GM23338 (cell line): ENCODE results near the gene ARL6IP4. TPM values are rescaled to one million over a fixed set of nuclear protein-coding genes. Genes with fewer than 3 reads are reported as not detected.

Source experiments
- ATAC-seq: fragments of 200-7000 bp; cut with Tn5 transposase; 3 replicates; pipeline ENCODE4 v1.9.1; 2020
- DNase-seq: peaks from one replicate; pipeline ENCODE4 v3.0.0-alpha.2; 2015; ENCODE audit warnings: low spot score
- H2AFZ ChIP-seq: fragments of 200-600 bp; sonication (generic); 2 replicates; pipeline ENCODE4 v1.8.0; 2016; ENCODE audit warnings: antibody characterized with exemption, mild to moderate bottlenecking, moderate library complexity
- H3F3A ChIP-seq: fragments of 200-600 bp; sonication (generic); replicated peaks from 2 replicates; pipeline ENCODE4 v1.8.0; 2017; ENCODE audit warnings: antibody characterized with exemption, mixed run types, low read depth
- H3K27ac ChIP-seq: fragments of 200-600 bp; sonication (generic); 2 replicates; pipeline ENCODE4 v1.6.1; 2016; ENCODE audit warnings: low read depth
- H3K27me3 ChIP-seq: fragments of 200-600 bp; sonication (generic); 2 replicates; pipeline ENCODE4 v1.8.0; 2016; ENCODE audit warnings: mild to moderate bottlenecking, mixed run types, moderate library complexity; ENCODE audit not compliant: insufficient read depth
- H3K36me3 ChIP-seq: fragments of 200-600 bp; sonication (generic); 2 replicates; pipeline ENCODE4 v1.8.0; 2016; ENCODE audit warnings: mild to moderate bottlenecking; ENCODE audit not compliant: insufficient read depth
- H3K4me1 ChIP-seq: fragments of 200-600 bp; sonication (generic); 2 replicates; pipeline ENCODE4 v1.8.0; 2016; ENCODE audit warnings: mild to moderate bottlenecking, moderate library complexity; ENCODE audit not compliant: insufficient read depth
- H3K4me2 ChIP-seq: fragments of 200-600 bp; sonication (generic); 2 replicates; pipeline ENCODE4 v1.7.1; 2017; ENCODE audit warnings: mixed run types
- H3K4me3 ChIP-seq: fragments of 200-600 bp; sonication (generic); 2 replicates; pipeline ENCODE4 v1.6.1; 2016; ENCODE audit warnings: mixed run types
- H3K79me2 ChIP-seq: fragments of 200-600 bp; sonication (generic); replicated peaks from 2 replicates; pipeline ENCODE4 v1.8.0; 2017; ENCODE audit warnings: mild to moderate bottlenecking; ENCODE audit not compliant: insufficient read depth
- H3K9me2 ChIP-seq: fragments of 200-600 bp; sonication (generic); 2 replicates; pipeline ENCODE4 v1.8.0; 2017; ENCODE audit not compliant: insufficient read depth
- H4K20me1 ChIP-seq: fragments of 200-600 bp; sonication (generic); replicated peaks from 2 replicates; pipeline ENCODE4 v1.8.0; 2017; ENCODE audit warnings: mild to moderate bottlenecking; ENCODE audit not compliant: insufficient read depth
- H3K27ac Mint-ChIP-seq: 2 replicates; pipeline ENCODE4 v1.8.0; 2020; ENCODE audit warnings: inconsistent platforms, mild to moderate bottlenecking, moderate library complexity, mixed read lengths
- H3K27me3 Mint-ChIP-seq: 3 replicates; pipeline ENCODE4 v1.8.0; 2022; ENCODE audit warnings: low read depth, mild to moderate bottlenecking, moderate library complexity, mixed read lengths, inconsistent platforms; ENCODE audit not compliant: insufficient read depth, poor library complexity
- H3K36me3 Mint-ChIP-seq: 3 replicates; pipeline ENCODE4 v1.8.0; 2021; ENCODE audit warnings: low read depth, mild to moderate bottlenecking, inconsistent platforms, moderate library complexity, mixed read lengths
- H3K4me1 Mint-ChIP-seq: 3 replicates; pipeline ENCODE4 v1.8.0; 2020; ENCODE audit warnings: mild to moderate bottlenecking, inconsistent platforms, mixed read lengths
- H3K4me3 Mint-ChIP-seq: 3 replicates; pipeline ENCODE4 v1.8.0; 2021; ENCODE audit warnings: moderate library complexity, mild to moderate bottlenecking, inconsistent platforms, mixed read lengths
- H3K9me3 Mint-ChIP-seq: 3 replicates; pipeline ENCODE4 v1.8.0; 2020; ENCODE audit warnings: moderate library complexity, mild to moderate bottlenecking, inconsistent platforms, mixed read lengths
- CREB1 ChIP-seq: fragments of 250-450 bp; sonication (Bioruptor Pico); IDR thresholded peaks from 2 replicates; pipeline ENCODE4 v1.5.0; 2020; ENCODE audit warnings: low read depth, mild to moderate bottlenecking, moderate library complexity
- EZH2 ChIP-seq: fragments of 200-600 bp; sonication (generic); IDR thresholded peaks from one replicate; pipeline ENCODE4 v1.8.0; 2017; ENCODE audit warnings: antibody characterized with exemption, mild to moderate bottlenecking, low read depth; ENCODE audit not compliant: unreplicated experiment
- EZH2phosphoT487 ChIP-seq: fragments of 200-600 bp; sonication (generic); IDR thresholded peaks from one replicate; pipeline ENCODE4 v1.8.1; 2018; ENCODE audit warnings: antibody characterized with exemption; ENCODE audit not compliant: unreplicated experiment
- JUNB ChIP-seq: IDR thresholded peaks from one replicate; pipeline ENCODE4 v1.6.1; 2016; ENCODE audit warnings: antibody characterized with exemption; ENCODE audit not compliant: unreplicated experiment
- NANOG ChIP-seq: IDR thresholded peaks from 2 replicates; pipeline ENCODE4 v1.6.1; 2016; ENCODE audit warnings: antibody characterized with exemption, borderline replicate concordance
- POLR2AphosphoS5 ChIP-seq: IDR thresholded peaks from 2 replicates; pipeline ENCODE4 v1.6.1; 2016; ENCODE audit warnings: antibody characterized with exemption, low read depth
- STAT1 ChIP-seq: IDR thresholded peaks from one replicate; pipeline ENCODE4 v1.6.1; 2016; ENCODE audit warnings: antibody characterized with exemption; ENCODE audit not compliant: unreplicated experiment
- ZNF331 ChIP-seq: fragments of 250-450 bp; sonication (Bioruptor Pico); IDR thresholded peaks from 2 replicates; pipeline ENCODE4 v1.5.0; 2020; ENCODE audit warnings: low read depth, mild to moderate bottlenecking, moderate library complexity
- polyA plus RNA-seq: library from polyadenylated mRNA; unstranded; fragments of >200 nt; fragmentation: Nextera tagmentation; extraction: Ambion mirVana; gene quantifications from 2 replicates; pipeline ENCODE4 v1.2.1, GENCODE V29; 2016
- total RNA-seq: library from RNA; depleted of rRNA; stranded (reverse); fragments of >200 nt; shearing (Covaris generic); gene quantifications from 2 replicates; pipeline ENCODE4 v1.2.3, GENCODE V29; 2014
- TF ChIP-seq, protein P1 (sequence below): IDR thresholded peaks from one replicate; pipeline ENCODE4 v1.6.1; 2018; ENCODE audit warnings: antibody characterized with exemption; ENCODE audit not compliant: unreplicated experiment
- TF ChIP-seq, protein P2 (sequence below): IDR thresholded peaks from 2 replicates; pipeline ENCODE4 v1.6.1; 2016; ENCODE audit warnings: antibody characterized with exemption

ARL6IP4 gene
- total and polyA plus RNA-seq, 2 experiments from 2014 or later, result 85.5 to 169 TPM

DNA sequence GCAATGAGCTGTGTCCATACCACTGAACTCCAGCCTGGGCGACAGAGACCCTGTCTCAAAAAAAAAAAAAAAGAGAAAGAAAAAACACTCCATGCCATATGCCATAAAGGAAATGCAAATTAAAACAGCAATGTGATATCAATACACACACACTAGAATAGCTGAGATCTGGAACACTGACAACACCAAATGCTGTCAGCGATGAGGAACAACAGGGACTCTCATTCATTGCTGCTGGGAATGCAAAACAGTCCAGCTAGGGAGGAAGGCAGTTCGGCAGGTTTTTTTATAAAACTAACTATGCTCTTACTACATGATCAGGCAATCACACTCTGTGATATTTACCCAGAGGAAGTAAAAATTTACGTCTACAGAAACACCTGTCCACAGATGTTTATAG is 10.8 kb upstream of the ARL6IP4 start:
- Histone ChIP-seq H3K36me3 (no peaks in the 10 kb centered on the region), H3K4me2 (no peak overlapping the region), H3K27me3 (no peaks in the 10 kb centered on the region), H3K4me3 (no peak overlapping the region), H3K9me2 (no peaks in the 10 kb centered on the region), H4K20me1 (no peaks in the 10 kb centered on the region), H3K27ac (no peak overlapping the region), H2AFZ (no peak overlapping the region), H3F3A (no peaks in the 10 kb centered on the region), H3K79me2 (no peaks in the 10 kb centered on the region), H3K4me1 (peaks cover 5% of the 10 kb centered on the region)
- no peak overlapping the region for H3K4me3 Mint-ChIP-seq
- no peak for ATAC-seq
- H3K36me3 Mint-ChIP-seq, result no peaks in the 10 kb centered on the region
- H3K9me3 Mint-ChIP-seq, result no peaks in the 10 kb centered on the region
- TF ChIP-seq, protein P1, sequence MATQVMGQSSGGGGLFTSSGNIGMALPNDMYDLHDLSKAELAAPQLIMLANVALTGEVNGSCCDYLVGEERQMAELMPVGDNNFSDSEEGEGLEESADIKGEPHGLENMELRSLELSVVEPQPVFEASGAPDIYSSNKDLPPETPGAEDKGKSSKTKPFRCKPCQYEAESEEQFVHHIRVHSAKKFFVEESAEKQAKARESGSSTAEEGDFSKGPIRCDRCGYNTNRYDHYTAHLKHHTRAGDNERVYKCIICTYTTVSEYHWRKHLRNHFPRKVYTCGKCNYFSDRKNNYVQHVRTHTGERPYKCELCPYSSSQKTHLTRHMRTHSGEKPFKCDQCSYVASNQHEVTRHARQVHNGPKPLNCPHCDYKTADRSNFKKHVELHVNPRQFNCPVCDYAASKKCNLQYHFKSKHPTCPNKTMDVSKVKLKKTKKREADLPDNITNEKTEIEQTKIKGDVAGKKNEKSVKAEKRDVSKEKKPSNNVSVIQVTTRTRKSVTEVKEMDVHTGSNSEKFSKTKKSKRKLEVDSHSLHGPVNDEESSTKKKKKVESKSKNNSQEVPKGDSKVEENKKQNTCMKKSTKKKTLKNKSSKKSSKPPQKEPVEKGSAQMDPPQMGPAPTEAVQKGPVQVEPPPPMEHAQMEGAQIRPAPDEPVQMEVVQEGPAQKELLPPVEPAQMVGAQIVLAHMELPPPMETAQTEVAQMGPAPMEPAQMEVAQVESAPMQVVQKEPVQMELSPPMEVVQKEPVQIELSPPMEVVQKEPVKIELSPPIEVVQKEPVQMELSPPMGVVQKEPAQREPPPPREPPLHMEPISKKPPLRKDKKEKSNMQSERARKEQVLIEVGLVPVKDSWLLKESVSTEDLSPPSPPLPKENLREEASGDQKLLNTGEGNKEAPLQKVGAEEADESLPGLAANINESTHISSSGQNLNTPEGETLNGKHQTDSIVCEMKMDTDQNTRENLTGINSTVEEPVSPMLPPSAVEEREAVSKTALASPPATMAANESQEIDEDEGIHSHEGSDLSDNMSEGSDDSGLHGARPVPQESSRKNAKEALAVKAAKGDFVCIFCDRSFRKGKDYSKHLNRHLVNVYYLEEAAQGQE, result no peak
- no peak for TF ChIP-seq EZH2phosphoT487
- TF ChIP-seq JUNB, result no peak
- TF ChIP-seq POLR2AphosphoS5, result no peak
- TF ChIP-seq EZH2, result no peak
- TF ChIP-seq, protein P2, sequence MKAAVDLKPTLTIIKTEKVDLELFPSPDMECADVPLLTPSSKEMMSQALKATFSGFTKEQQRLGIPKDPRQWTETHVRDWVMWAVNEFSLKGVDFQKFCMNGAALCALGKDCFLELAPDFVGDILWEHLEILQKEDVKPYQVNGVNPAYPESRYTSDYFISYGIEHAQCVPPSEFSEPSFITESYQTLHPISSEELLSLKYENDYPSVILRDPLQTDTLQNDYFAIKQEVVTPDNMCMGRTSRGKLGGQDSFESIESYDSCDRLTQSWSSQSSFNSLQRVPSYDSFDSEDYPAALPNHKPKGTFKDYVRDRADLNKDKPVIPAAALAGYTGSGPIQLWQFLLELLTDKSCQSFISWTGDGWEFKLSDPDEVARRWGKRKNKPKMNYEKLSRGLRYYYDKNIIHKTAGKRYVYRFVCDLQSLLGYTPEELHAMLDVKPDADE, result no peak
- TF ChIP-seq STAT1, result no peak
- no peak for TF ChIP-seq CREB1 (CRISPR knock-in tag)
- no peak overlapping the region for H3K27ac Mint-ChIP-seq
- H3K4me1 Mint-ChIP-seq, result peaks cover 9% of the 10 kb centered on the region
- peaks cover 19% of the 10 kb centered on the region for H3K27me3 Mint-ChIP-seq
- no peak for DNase-seq

DNA sequence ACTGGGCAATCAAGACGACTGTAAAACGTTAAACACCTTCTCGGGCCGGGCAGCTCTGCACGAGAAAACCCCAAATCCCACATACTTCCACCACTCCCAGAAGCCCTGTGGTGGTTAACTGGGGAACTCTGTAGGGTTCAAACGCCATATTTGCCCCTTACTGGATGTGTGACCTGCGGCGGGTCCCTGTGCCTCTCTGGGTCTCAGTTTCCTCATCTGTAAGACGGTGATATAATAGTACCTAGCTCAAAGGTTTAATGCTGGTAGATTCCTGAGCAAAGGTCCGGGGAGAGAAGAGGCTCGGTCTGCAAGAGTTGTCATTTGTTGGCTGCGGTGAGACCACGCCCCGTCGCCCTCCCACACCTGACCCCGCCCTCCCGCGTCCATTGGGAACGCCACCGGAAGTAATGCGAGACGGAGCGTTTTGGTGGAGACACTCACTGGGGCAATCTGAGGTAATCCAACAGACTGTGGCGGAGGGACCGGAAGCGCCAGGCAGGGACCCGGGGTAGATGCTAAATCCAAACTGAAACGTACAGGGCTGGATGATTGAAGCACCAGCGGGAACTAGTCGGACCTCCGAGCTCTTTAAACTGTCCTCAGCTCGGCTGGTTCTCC is 6.1 kb upstream of the ARL6IP4 start:
- Histone ChIP-seq H3K79me2 (peaks cover 12% of the 10 kb centered on the region; the same call in 1 of the 2 replicates), H3K27ac (peak overlapping the region; percentile 91), H3K4me2 (peak overlapping the region; percentile 91), H3K4me1 (peaks cover 7% of the 10 kb centered on the region; the same call in 1 of the 2 replicates), H3K9me2 (no peaks in the 10 kb centered on the region), H2AFZ (peak overlapping the region; percentile 98), H3K27me3 (no peaks in the 10 kb centered on the region), H4K20me1 (no peaks in the 10 kb centered on the region; the same call in 1 of the 2 replicates), H3K4me3 (peak overlapping the region; percentile 93), H3F3A (no peaks in the 10 kb centered on the region), H3K36me3 (no peaks in the 10 kb centered on the region)
- DNase-seq (peak; percentile 99), ATAC-seq (peak; percentile 91)
- H3K4me3 Mint-ChIP-seq, result peak overlapping the region; percentile 97
- H3K4me1 Mint-ChIP-seq, result peaks cover 2% of the 10 kb centered on the region; the same call in 1 of the 3 replicates
- peak; percentile 68 for TF ChIP-seq POLR2AphosphoS5
- peak; percentile 86 for TF ChIP-seq JUNB
- TF ChIP-seq, protein P2, result peak; percentile 77
- peak; percentile 59 for TF ChIP-seq CREB1 (CRISPR knock-in tag)
- no peak for TF ChIP-seq EZH2phosphoT487
- TF ChIP-seq NANOG, result no peak
- no peak for TF ChIP-seq ZNF331 (CRISPR knock-in tag)
- no peaks in the 10 kb centered on the region for H3K9me3 Mint-ChIP-seq
- H3K27me3 Mint-ChIP-seq, result peaks cover 21% of the 10 kb centered on the region
- H3K36me3 Mint-ChIP-seq, result no peaks in the 10 kb centered on the region
- H3K27ac Mint-ChIP-seq, result peak overlapping the region; percentile 99
